Activated T-cell treated with anti-CD3 and anti-CD28 coated beads, Interleukin-2, amount 50 U/mL, for 4 hours (primary cell): ENCODE measurements around the gene SORL1. TPM values are rescaled to one million over a fixed set of nuclear protein-coding genes. Genes with fewer than 3 reads are reported as not detected.
A peak's percentile ranks its signal among the peaks of the same experiment; 100 is the strongest.
"Not testable (repeated sequence)": the region's sequence is repeated elsewhere in the genome, so short reads cannot be mapped to it uniquely, and the experiment has no call there.

Experiments
- ATAC-seq, 2 donors: fragments of 200-7000 bp; cut with Tn5 transposase; one replicate each; pipeline ENCODE4 v1.10.0; 2021
- DNase-seq: peaks from one replicate; pipeline ENCODE4 v3.0.0-alpha.2; 2020
- H3K27me3 Mint-ChIP-seq: one replicate; pipeline ENCODE4 v1.8.0; 2021; ENCODE audit warnings: low read depth, mixed read lengths
- H3K36me3 Mint-ChIP-seq: one replicate; pipeline ENCODE4 v1.8.0; 2022; ENCODE audit warnings: mixed read lengths; ENCODE audit not compliant: insufficient read depth
- H3K4me1 Mint-ChIP-seq: one replicate; pipeline ENCODE4 v1.8.0; 2021; ENCODE audit warnings: low read depth, mixed read lengths
- H3K4me3 Mint-ChIP-seq: one replicate; pipeline ENCODE4 v1.8.0; 2021; ENCODE audit warnings: mild to moderate bottlenecking, moderate library complexity, mixed read lengths
- H3K9me3 Mint-ChIP-seq: one replicate; pipeline ENCODE4 v1.8.0; 2021; ENCODE audit warnings: mixed read lengths
- total RNA-seq, 3 donors: library from RNA; stranded (reverse); gene quantifications; one replicate each; pipeline ENCODE4 v1.2.1, GENCODE V29; 2021

The SORL1 gene
- total RNA-seq, 3 donors from 2014 or later, result 21.3 to 25.6 (median 21.3) TPM

GRCh38 chr11:121467471-121467870, 15.4 kb downstream of the SORL1 start:
- Mint-ChIP-seq H3K4me1 (peaks cover 94% of the 10 kb centered on the region), H3K27me3 (no peaks in the 10 kb centered on the region), H3K36me3 (peaks cover 15% of the 10 kb centered on the region), H3K4me3 (peak overlapping the region; percentile 67), H3K9me3 (no peaks in the 10 kb centered on the region)
- ATAC-seq (no peak), DNase-seq (no peak)

- no peaks in the 10 kb centered on the region for H3K27me3 Mint-ChIP-seq
Observed at GRCh38 chr11:121467965-121468364, 15.9 kb downstream of the SORL1 start.

GRCh38 chr11:121469910-121470309, 17.8 kb downstream of the SORL1 start:
- no peaks in the 10 kb centered on the region for H3K9me3 Mint-ChIP-seq
- no peak for ATAC-seq
- peaks cover 25% of the 10 kb centered on the region for H3K36me3 Mint-ChIP-seq

More at GRCh38 chr11:121467965-121468364, 15.9 kb downstream of the SORL1 start:
- ATAC-seq (peak; percentile 54 to 55), DNase-seq (peak; percentile 80)
- Mint-ChIP-seq H3K4me3 (peak overlapping the region; percentile 67), H3K4me1 (peaks cover 94% of the 10 kb centered on the region), H3K36me3 (peaks cover 15% of the 10 kb centered on the region), H3K9me3 (no peaks in the 10 kb centered on the region)

GRCh38 chr11:121471167-121471566, 19.1 kb downstream of the SORL1 start:
- Mint-ChIP-seq H3K4me3 (no peak overlapping the region), H3K36me3 (peaks cover 34% of the 10 kb centered on the region), H3K9me3 (no peaks in the 10 kb centered on the region), H3K4me1 (peaks cover 90% of the 10 kb centered on the region), H3K27me3 (no peaks in the 10 kb centered on the region)
- ATAC-seq (no peak), DNase-seq (no peak)

More at GRCh38 chr11:121469910-121470309, 17.8 kb downstream of the SORL1 start:
- Mint-ChIP-seq H3K27me3 (no peaks in the 10 kb centered on the region), H3K4me1 (peaks cover 90% of the 10 kb centered on the region), H3K4me3 (no peak overlapping the region)
- DNase-seq, result no peak

- no peaks in the 10 kb centered on the region for H3K9me3 Mint-ChIP-seq
- no peak for ATAC-seq
- DNase-seq, result no peak
- no peak overlapping the region for H3K4me3 Mint-ChIP-seq
- H3K36me3 Mint-ChIP-seq, result peaks cover 36% of the 10 kb centered on the region
- H3K4me1 Mint-ChIP-seq, result peaks cover 90% of the 10 kb centered on the region
- no peaks in the 10 kb centered on the region for H3K27me3 Mint-ChIP-seq
Observed at GRCh38 chr11:121472312-121472711, 20.2 kb downstream of the SORL1 start.

GRCh38 chr11:121473064-121473777, 21.1 kb downstream of the SORL1 start:
- peaks cover 39% of the 10 kb centered on the region for H3K36me3 Mint-ChIP-seq
- H3K4me3 Mint-ChIP-seq, result peak overlapping the region; percentile 19
- DNase-seq (no peak), ATAC-seq (no peak)
- no peaks in the 10 kb centered on the region for H3K9me3 Mint-ChIP-seq
- peaks cover 84% of the 10 kb centered on the region for H3K4me1 Mint-ChIP-seq
- no peaks in the 10 kb centered on the region for H3K27me3 Mint-ChIP-seq

- Mint-ChIP-seq H3K9me3 (no peaks in the 10 kb centered on the region), H3K4me3 (no peak overlapping the region), H3K27me3 (no peaks in the 10 kb centered on the region), H3K4me1 (peaks cover 76% of the 10 kb centered on the region), H3K36me3 (peaks cover 47% of the 10 kb centered on the region)
- DNase-seq, result no peak
- no peak for ATAC-seq
Observed at GRCh38 chr11:121474680-121475079, 22.6 kb downstream of the SORL1 start.

- Mint-ChIP-seq H3K4me1 (peaks cover 64% of the 10 kb centered on the region), H3K9me3 (no peaks in the 10 kb centered on the region), H3K4me3 (no peak overlapping the region), H3K27me3 (no peaks in the 10 kb centered on the region), H3K36me3 (peaks cover 37% of the 10 kb centered on the region)
- ATAC-seq (no peak), DNase-seq (no peak)
Observed at GRCh38 chr11:121476379-121477032, 24.4 kb downstream of the SORL1 start.

- Mint-ChIP-seq H3K27me3 (no peaks in the 10 kb centered on the region), H3K4me3 (no peak overlapping the region), H3K36me3 (peaks cover 33% of the 10 kb centered on the region), H3K9me3 (no peaks in the 10 kb centered on the region), H3K4me1 (peaks cover 63% of the 10 kb centered on the region)
- DNase-seq, result no peak
- no peak for ATAC-seq
Observed at GRCh38 chr11:121478226-121478894, 26.2 kb downstream of the SORL1 start.

- Mint-ChIP-seq H3K4me3 (no peak overlapping the region), H3K27me3 (no peaks in the 10 kb centered on the region), H3K4me1 (peaks cover 67% of the 10 kb centered on the region), H3K9me3 (no peaks in the 10 kb centered on the region), H3K36me3 (peaks cover 39% of the 10 kb centered on the region)
- DNase-seq, result no peak
- no peak for ATAC-seq
Observed at GRCh38 chr11:121478895-121479697, 27.0 kb downstream of the SORL1 start.

- ATAC-seq (no peak), DNase-seq (no peak)
- no peaks in the 10 kb centered on the region for H3K9me3 Mint-ChIP-seq
- no peak overlapping the region for H3K4me3 Mint-ChIP-seq
- H3K4me1 Mint-ChIP-seq, result peaks cover 67% of the 10 kb centered on the region
- peaks cover 40% of the 10 kb centered on the region for H3K36me3 Mint-ChIP-seq
- H3K27me3 Mint-ChIP-seq, result no peaks in the 10 kb centered on the region
Observed at GRCh38 chr11:121479698-121480238, 27.7 kb downstream of the SORL1 start.

- Mint-ChIP-seq H3K4me3 (peak overlapping the region; percentile 71), H3K4me1 (peaks cover 62% of the 10 kb centered on the region), H3K36me3 (peaks cover 39% of the 10 kb centered on the region)
- not testable (repeated sequence) for H3K27me3 Mint-ChIP-seq, DNase-seq, H3K9me3 Mint-ChIP-seq
- ATAC-seq, result peak; percentile 81 to 85
Observed at GRCh38 chr11:121481484-121482230, 29.5 kb downstream of the SORL1 start.
